ENCODE data around the gene KANSL1.

DNA sequence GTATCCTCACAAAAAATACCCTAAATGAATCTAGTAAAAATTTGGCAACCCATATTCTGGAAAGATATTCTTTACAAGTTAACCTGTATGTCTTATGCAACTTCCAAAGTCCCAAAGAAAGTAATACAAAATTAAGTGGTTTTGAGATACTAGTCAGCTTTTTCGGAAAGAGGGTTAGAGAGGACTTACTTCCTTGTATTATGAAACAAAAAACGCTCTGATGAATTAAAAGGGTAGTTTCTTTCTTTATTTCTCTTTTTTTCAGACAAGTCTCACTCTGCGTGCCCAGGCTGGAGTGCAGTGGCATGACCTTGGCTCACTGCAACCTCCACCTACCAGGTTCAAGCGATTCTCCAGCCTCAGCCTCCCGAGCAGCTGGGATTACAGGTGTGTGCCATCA, 51.6 kb downstream of the KANSL1 start:
- TF ChIP-seq, protein P1, sequence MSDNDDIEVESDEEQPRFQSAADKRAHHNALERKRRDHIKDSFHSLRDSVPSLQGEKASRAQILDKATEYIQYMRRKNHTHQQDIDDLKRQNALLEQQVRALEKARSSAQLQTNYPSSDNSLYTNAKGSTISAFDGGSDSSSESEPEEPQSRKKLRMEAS (IDR thresholded peaks at IDR 0.05; ENCODE audit: low read depth, low read length) = no peak
- no peak for TF ChIP-seq MYB (IDR thresholded peaks at IDR 0.05; ENCODE audit: borderline replicate concordance, low read depth, low read length)
- TF ChIP-seq SIN3A (IDR thresholded peaks at IDR 0.05; ENCODE audit: low read depth, low read length) = no peak
